ENCODE results near the gene ASCC3.
"Not testable (repeated sequence)": the region's sequence is repeated elsewhere in the genome, so short reads cannot be mapped to it uniquely, and the experiment has no call there.

ASCC3 gene

GRCh38 chr6:100664274-100665040 lies 216.7 kb downstream of the ASCC3 start:
- DNase-seq (ENCODE audit: low spot score): no peak

- DNase-seq (ENCODE audit: low spot score): peak; percentile 8
These were observed 217.8 kb downstream of the ASCC3 start for GRCh38 chr6:100663219-100663863.

GRCh38 chr6:100662264-100662663 lies 218.9 kb downstream of the ASCC3 start:
- DNase-seq (ENCODE audit: low spot score): no peak

- DNase-seq (ENCODE audit: low spot score): no peak
These were observed 222.6 kb downstream of the ASCC3 start for GRCh38 chr6:100658486-100658885.

GRCh38 chr6:100657678-100658330 lies 223.3 kb downstream of the ASCC3 start:
- DNase-seq (ENCODE audit: low spot score): no peak

GRCh38 chr6:100641147-100641546 lies 240.0 kb downstream of the ASCC3 start:
- DNase-seq (ENCODE audit: low spot score): not testable (repeated sequence)

GRCh38 chr6:100633096-100633777 lies 247.9 kb downstream of the ASCC3 start:
- peak; percentile 12 for DNase-seq (ENCODE audit: low spot score)

- DNase-seq (ENCODE audit: low spot score): no peak
These were observed 250.6 kb downstream of the ASCC3 start for GRCh38 chr6:100630536-100630935.

- no peak for DNase-seq (ENCODE audit: low spot score)
These were observed 253.0 kb downstream of the ASCC3 start for GRCh38 chr6:100627911-100628758.

- no peak for DNase-seq (ENCODE audit: low spot score)
These were observed 254.4 kb downstream of the ASCC3 start for GRCh38 chr6:100626721-100627120.

- no peak for DNase-seq (ENCODE audit: low spot score)
These were observed 258.0 kb downstream of the ASCC3 start for GRCh38 chr6:100622907-100623692.

- DNase-seq (ENCODE audit: low spot score): peak; percentile 13
These were observed 260.9 kb downstream of the ASCC3 start for GRCh38 chr6:100620085-100620840.

GRCh38 chr6:100618351-100618671 lies 262.8 kb downstream of the ASCC3 start:
- no peak for DNase-seq (ENCODE audit: low spot score)

GRCh38 chr6:100617633-100618350 lies 263.3 kb downstream of the ASCC3 start:
- DNase-seq (ENCODE audit: low spot score): no peak

- DNase-seq (ENCODE audit: low spot score): no peak
These were observed 266.2 kb downstream of the ASCC3 start for GRCh38 chr6:100614933-100615332.

- no peak for DNase-seq (ENCODE audit: low spot score)
These were observed 266.7 kb downstream of the ASCC3 start for GRCh38 chr6:100614386-100614785.

- no peak for DNase-seq (ENCODE audit: low spot score)
These were observed 267.5 kb downstream of the ASCC3 start for GRCh38 chr6:100613656-100614055.

GRCh38 chr6:100612094-100612493 lies 269.0 kb downstream of the ASCC3 start:
- no peak for DNase-seq (ENCODE audit: low spot score)

GRCh38 chr6:100599088-100599770 lies 281.9 kb downstream of the ASCC3 start:
- DNase-seq (ENCODE audit: low spot score): no peak
